Subcutaneous adipose tissue (tissue), 4 donors: ENCODE results near the gene GLT6D1. TPM values are rescaled to one million over a fixed set of nuclear protein-coding genes. Genes with fewer than 3 reads are reported as not detected.

Source experiments
- CTCF ChIP-seq: fragments of 450-650 bp; IDR thresholded peaks from one replicate; pipeline ENCODE4 v1.5.1; 2016; ENCODE audit warnings: low read depth, mild to moderate bottlenecking, control low read depth, antibody characterized with exemption, moderate library complexity
- total RNA-seq, 4 donors: library from RNA; depleted of rRNA; stranded (reverse); fragments of >200 nt; gene quantifications; one replicate each; pipeline ENCODE4 v1.1.0, GENCODE V29; 2016

Gene GLT6D1
- total RNA-seq, 4 donors from 2014 or later, result not detected

- no peak for TF ChIP-seq CTCF
Measured at GRCh38 chr9:135641047-135641446, 1.7 kb upstream of the GLT6D1 start.

- TF ChIP-seq CTCF, result no peak
Measured at GRCh38 chr9:135632841-135633240, 6.5 kb downstream of the GLT6D1 start.

GRCh38 chr9:135624282-135624681, 15.1 kb downstream of the GLT6D1 start:
- TF ChIP-seq CTCF, result no peak

- no peak for TF ChIP-seq CTCF
Measured at GRCh38 chr9:135622415-135623020, 16.8 kb downstream of the GLT6D1 start.

- no peak for TF ChIP-seq CTCF
Measured at GRCh38 chr9:135620558-135620957, 18.8 kb downstream of the GLT6D1 start.

GRCh38 chr9:135619599-135619886, 19.8 kb downstream of the GLT6D1 start:
- no peak for TF ChIP-seq CTCF

GRCh38 chr9:135618866-135619598, 20.3 kb downstream of the GLT6D1 start:
- TF ChIP-seq CTCF, result no peak
